ENCODE measurements around the gene PDF.
"Not testable (repeated sequence)": the region's sequence is repeated elsewhere in the genome, so short reads cannot be mapped to it uniquely, and the experiment has no call there.

Gene PDF

GRCh38 chr16:69316595-69317034, 13.8 kb downstream of the PDF start:
- DNase-seq (ENCODE audit: low spot score) = no peak

DNA sequence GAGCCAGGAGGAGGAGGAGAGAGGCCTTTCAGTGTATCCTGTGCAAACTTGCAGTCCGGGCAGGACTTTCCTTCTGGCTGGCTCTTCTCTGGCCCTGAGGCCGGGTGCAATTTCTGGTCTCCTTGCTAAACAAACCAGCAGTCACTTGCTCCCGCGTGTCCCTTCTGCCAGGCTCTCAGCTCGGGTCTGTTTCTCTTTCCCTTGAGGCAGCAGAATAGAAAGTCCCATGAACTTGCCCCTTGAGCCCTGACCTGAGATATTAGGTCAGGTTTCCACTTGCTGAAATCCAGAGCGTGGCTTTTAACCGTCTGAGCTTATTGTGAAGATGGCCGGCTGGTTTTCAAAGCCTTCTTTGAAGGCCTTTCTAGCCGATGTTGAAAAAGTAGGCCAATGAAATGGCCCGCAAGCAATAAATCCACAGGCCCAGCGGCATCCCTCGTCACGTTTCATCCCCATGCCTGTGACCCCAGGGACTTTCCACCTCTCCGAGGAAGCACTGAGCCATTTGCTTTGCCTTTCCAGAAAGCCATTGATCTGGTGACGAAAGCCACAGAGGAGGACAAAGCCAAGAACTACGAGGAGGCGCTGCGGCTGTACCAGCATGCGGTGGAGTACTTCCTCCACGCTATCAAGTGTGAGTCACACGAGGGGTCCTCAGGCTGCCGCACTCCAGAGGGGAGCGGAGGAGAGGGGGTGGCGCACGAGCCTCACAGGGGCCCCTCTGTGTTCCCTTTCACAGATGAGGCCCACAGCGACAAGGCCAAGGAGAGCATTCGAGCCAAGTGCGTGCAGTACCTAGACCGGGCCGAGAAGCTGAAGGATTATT, 14.7 kb downstream of the PDF start:
- no peak for DNase-seq (ENCODE audit: low spot score)

DNA sequence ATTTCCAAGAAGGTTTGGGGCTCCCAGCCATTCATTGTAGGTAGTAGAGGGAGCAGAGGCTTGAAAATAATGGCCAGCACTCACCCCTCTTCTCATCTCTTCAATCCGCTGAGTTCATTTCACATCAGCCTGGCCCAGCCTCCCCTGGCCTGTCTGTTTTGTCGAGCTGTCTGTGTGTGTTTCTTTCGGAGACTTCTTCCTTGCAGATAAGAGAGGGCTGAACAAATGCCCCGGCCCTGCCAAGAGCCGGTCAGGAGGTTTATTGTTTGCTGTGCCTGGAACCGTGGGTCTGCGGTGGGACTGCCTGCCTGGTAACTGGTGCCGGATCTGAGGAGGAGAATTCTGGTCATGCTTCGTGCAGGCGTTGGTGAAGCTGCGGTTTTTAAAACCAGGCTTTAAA, 15.9 kb downstream of the PDF start:
- DNase-seq (ENCODE audit: low spot score) = no peak

GRCh38 chr16:69313469-69313868, 16.9 kb downstream of the PDF start:
- DNase-seq (ENCODE audit: low spot score) = no peak

- peak; percentile 16 for DNase-seq (ENCODE audit: low spot score)
Observed at GRCh38 chr16:69311533-69312387, 18.6 kb downstream of the PDF start.

- peak; percentile 93 for DNase-seq (ENCODE audit: low spot score)
Observed at GRCh38 chr16:69310653-69311532, 19.5 kb downstream of the PDF start, which contains the start of gene VPS4A. TSS of gene VPS4A (plus strand) at chr16:69311350. CDS start at chr16:69311512, 162 bp downstream.

DNA sequence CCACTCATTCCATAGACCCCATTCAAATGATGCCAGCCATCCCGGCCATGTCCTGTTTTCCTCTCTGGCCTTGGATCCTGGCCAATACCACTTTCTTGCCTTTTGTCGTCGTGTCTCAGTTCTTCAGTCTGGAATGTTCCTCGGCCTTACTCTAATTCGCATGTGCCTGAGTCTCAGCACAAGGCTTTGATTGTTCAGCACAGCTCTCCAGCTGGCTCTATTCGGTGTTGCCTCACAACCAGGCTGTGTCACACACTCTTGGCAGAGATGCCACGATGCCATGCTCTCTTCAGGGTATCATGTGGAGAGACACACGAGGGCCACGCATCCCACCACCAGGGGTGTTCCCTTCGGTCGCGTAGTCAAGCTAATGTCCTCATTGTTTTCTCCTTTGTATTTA, 21.1 kb downstream of the PDF start:
- no peak for DNase-seq (ENCODE audit: low spot score)

DNA sequence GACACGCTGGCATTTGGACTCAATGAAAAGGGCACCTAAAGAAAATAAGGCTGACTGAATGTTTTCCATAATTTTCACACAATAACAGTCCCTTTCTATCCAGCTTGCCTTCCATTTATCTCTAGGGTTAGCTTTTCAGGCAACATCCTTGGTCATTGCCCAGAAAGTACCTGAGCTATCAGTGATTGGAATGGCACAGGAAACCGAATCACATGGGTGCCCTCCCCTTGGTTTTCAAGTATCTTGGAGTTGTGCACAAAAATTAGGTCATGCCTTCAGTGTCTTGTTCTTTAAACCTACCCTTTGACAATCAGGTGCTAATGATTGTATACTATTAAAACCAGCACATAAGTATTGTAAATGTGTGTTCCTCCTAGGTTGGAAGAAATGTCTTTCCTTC, 22.5 kb downstream of the PDF start:
- DNase-seq (ENCODE audit: low spot score) = no peak

- DNase-seq (ENCODE audit: low spot score) = no peak
Observed at GRCh38 chr16:69307091-69307490, 23.3 kb downstream of the PDF start.

GRCh38 chr16:69306031-69306430, 24.4 kb downstream of the PDF start:
- no peak for DNase-seq (ENCODE audit: low spot score)

DNA sequence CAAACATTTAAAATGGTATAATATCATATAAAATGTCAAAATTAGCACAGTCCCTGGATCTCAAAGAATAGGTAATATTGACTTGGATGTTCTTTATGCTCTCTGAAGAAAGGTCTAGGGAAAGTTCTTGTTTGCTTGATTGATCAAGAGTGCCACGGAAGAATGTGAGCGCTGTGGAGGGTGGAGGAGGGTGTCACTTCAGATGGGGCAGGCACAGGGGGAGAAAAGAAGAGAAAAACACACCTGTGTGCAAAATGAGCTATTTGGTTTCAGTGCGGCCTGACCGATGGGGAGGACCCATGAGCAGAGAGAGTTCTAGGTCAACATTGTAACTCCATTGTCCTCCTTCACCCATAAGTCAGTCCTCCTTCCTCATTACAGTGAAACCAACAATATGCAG, 28.1 kb downstream of the PDF start:
- DNase-seq (ENCODE audit: low spot score) = no peak

- no peak for DNase-seq (ENCODE audit: low spot score)
Observed at GRCh38 chr16:69301861-69302260, 28.5 kb downstream of the PDF start.

DNA sequence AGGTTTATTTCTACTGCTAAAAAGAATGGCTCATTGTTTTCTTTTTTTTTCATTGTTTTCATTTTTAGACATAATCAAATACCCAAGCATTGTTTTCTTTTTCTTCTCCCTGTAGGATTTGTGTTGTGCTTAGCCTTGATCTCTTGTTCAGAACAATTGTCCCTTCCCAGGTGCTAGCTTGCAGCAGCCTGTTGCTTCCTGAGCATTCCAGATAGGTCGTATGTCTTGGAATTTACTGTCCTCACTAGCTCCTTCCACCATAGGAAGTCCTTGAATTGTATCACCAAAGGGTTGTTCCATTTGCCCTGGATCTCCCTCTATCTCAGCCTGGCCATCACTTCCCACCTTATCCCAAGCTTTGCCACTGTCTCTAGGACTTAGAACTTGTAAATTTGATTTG, 29.2 kb downstream of the PDF start:
- no peak for DNase-seq (ENCODE audit: low spot score)

DNA sequence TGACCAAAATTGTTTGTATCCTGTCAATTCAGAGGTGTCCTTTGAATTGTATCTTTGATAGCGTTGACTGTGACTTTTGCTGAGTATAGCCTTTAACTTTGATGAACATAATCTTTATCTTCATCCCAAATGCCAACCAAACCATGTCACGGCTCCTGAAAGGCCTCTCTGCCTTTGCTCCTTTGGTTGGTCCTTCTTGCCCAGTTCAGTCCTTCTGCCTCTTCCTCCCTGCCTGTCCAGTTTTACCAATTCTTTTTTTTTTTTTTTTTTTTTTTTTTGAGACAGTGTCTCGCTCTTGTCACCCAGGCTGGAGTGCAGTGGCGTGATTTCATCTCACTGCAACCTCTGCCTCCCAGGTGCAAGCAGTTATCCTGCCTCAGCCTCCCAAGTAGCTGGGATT, 32.1 kb downstream of the PDF start:
- no peak for DNase-seq (ENCODE audit: low spot score)

DNA sequence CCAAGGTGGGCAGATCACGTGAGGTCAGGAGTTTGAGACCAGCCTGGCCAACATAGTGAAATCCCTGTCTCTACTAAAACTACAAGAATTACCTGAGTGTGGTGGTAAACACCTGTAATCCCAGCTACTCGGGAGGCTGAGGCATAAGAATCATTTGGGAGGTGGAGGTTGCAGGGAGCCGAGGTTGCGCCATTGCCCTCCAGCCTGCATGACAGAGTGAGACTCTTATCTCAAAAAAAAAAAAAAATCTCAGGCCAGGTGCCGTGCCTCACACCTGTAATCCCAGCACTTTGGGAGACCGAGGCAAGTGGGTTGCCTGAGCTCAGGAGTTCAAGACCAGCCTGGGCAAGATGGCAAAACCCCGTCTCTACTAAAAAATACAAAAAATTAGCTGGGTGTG, 33.6 kb downstream of the PDF start:
- DNase-seq (ENCODE audit: low spot score) = not testable (repeated sequence)

DNA sequence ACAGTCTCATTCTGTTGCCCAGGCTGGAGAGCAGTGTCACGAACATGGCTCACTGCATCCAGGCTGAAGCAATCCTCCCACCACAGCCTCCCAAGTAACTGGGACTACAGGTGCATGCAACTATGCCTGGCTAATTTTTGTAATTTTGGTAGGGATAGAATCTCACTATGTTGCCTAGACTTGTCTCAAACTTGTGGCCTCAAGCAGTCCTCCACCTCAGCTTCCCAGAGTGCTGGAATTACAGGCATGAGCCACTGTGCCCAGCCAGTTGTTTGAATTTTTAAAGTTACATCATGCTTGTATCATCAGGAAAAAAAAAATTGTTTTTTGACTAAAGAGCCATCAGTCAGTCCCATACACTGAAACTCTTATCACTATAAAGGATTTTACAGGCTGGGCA, 36.3 kb downstream of the PDF start:
- no peak for DNase-seq (ENCODE audit: low spot score)

DNA sequence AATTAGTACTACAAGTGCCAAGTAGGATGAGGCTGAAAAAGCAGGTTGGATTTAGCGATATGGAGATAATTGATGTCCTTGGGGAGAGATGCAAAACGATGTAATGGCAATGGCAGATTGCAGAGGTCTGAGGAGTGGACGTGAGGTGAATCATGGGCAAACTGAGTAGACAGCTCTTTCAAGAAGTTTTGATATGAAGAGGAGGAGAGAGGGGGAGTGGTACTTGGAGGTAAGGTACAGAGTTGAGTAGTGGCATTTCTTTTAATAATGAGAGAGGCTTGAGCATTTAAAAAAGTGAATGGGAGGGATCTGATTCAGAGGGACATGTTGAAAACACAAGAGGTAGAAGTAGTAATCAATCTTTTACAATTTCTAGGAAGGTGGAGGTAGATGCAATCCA, 37.0 kb downstream of the PDF start:
- no peak for DNase-seq (ENCODE audit: low spot score)

DNA sequence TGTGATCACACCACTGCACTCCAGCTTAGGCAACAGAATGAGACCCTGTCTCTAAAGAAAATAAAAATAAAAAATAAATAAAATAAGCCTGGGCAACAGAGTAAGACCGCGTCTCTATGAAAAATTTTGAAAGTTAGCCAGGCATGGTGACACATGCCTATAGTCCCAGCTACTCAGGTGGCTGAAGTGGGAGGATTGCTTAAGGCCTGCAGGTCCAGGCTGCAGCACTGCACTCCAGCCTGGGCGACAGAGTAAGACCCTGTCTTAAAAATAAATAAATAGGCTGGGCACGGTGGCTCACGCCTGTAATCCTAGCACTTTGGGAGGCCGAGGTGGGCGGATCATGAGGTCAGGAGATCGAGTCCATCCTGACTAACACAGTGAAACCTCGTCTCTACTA, 38.7 kb downstream of the PDF start:
- not testable (repeated sequence) for DNase-seq (ENCODE audit: low spot score)

DNA sequence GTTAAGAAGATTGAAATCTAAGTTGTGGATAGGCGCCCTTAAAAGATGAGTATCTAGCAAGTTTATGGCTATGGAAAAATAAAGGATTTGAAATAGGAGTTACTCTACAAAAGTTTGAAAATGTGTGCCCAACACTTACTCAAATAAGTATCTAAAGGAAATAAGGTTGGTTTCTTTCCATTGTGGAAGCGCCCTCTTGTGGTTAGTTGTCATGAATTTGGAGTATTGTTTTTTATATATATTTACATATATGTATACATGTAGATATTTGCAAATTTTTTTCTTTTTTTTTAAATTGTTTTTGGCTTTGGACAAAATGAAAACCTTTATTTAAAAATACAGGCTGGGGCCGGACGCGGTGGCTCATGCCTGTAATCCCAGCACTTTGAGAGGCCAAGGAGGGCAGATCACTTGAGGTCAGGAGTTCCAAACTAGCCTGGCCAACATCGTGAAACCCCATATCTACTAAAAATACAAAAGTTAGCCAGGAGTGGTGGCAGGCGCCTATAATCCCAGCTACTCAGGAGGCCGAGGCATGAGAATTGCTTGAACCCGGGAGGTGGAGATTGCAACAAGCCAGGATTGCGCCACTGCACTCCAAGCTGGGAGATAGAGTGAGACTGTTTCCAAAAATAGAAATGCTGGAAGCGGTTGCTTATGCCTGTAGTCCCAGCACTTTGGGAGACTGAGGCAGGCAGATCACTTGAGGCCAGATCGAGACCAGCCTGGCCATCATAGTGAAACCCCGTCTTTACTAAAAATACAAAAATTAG, 43.3 kb downstream of the PDF start:
- peak; percentile 64 for DNase-seq (ENCODE audit: low spot score)

- no peak for DNase-seq (ENCODE audit: low spot score)
Observed at GRCh38 chr16:69285240-69285639, 45.1 kb downstream of the PDF start.

GRCh38 chr16:69283851-69284250, 46.5 kb downstream of the PDF start:
- DNase-seq (ENCODE audit: low spot score) = no peak

Measured in kidney capillary endothelial cell (primary cell).